NCI-H2227 (cell line): ENCODE results near the gene ABHD4.
"Not testable (repeated sequence)": the region's sequence is repeated elsewhere in the genome, so short reads cannot be mapped to it uniquely, and the experiment has no call there.

ENCODE experiments used
- DNase-seq: peaks from one replicate; lab custom pipeline; 2025; ENCODE audit not compliant: unreplicated experiment; lab: John Stamatoyannopoulos, UW

The ABHD4 gene

GRCh38 chr14:22589096-22589839 is 8.8 kb upstream of the ABHD4 start, which contains the start of gene DAD1:
Gene DAD1, minus strand, starts transcription at chr14:22589224. Its CDS starts 67 bp downstream, at chr14:22589157.
- DNase-seq: peak; percentile 99

DNA sequence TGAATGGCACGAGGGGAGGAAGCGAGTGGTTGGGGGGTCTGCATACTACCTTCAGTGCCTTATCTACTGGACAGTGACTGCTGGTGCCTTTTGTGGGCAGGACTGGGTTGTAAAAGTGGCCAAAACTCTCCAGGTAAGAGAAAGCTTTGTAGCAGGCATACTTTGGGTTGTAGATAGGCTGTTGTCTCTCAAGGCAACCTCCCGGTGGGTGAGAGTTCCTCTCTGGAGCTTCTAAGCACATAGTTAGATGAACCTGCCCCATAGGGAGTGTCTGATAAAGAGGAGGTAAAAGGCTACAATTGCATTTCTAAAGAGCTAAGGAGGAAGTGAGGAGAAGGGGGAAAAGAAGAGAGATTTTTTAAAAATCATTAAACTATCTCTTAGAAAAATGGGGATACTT is 4.9 kb upstream of the ABHD4 start:
- no peak for DNase-seq

- DNase-seq: no peak
These were observed 4.5 kb upstream of the ABHD4 start for GRCh38 chr14:22593601-22594000.

DNA sequence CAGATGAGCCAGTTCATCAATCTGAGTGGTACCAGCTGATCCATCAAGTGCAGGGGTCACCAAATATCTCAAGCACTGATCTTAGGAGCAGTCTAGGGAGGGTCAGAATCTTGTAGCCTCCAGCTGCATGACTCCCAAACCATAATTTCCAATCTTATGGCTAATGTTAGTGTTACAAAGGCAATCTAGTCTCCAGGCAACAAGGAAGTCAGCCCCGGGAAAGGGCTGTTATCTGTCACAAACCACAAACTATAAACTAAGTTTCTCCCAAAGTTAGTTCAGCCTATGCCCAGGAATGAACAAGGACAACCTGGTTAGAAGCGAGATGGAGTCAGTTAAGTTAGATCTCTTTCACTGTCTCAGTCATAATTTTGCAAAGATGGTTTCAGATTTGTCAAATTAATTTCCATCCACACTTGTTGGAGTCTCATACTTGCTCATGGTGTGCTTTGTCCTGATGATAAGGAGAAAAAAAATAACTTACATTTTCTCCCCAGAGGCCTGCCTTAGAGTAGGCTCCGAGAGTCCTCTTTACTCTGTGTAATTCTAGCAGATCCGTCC is 3.9 kb upstream of the ABHD4 start:
- no peak for DNase-seq

- no peak for DNase-seq
These were observed 1.7 kb upstream of the ABHD4 start for GRCh38 chr14:22596354-22596879.

DNA sequence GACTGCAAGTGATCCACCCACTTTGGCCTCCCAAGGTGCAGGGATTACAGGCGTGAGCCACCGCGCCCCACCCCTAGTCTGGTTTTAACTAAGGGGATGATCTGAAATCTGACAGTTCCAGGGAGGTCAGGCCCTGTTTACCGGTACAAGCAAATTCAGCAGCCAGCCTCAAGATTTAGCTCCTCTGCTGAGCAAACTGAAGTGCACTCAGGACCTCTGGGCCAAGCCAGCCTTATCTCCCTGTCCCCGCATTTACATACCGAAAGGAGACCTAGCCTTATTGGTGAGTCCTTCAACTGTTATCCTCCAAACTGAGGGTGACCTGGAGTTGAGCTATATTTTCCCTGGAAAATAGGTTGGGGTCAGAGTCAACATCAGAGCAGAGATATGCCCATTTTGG is 835 bp upstream of the ABHD4 start:
- DNase-seq: no peak

DNA sequence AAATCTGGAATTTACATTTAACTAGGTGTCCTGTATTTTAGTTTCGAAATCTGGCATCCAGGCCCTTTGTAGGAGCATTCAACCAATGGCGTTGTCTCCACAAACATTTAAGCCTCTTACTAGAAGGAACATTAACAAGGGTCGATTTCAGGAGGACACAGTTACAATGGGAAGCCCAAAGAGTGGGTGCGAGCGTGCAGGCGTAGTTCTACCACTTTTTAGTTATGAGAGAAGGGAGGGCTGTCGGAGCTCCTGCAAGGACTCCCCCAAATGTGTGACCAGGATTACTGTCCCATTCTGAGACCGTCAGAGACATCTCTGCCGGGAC is 365 bp upstream of the ABHD4 start:
- DNase-seq: no peak

GRCh38 chr14:22598896-22599244 is 770 bp downstream of the ABHD4 start:
- DNase-seq: peak; percentile 22

DNA sequence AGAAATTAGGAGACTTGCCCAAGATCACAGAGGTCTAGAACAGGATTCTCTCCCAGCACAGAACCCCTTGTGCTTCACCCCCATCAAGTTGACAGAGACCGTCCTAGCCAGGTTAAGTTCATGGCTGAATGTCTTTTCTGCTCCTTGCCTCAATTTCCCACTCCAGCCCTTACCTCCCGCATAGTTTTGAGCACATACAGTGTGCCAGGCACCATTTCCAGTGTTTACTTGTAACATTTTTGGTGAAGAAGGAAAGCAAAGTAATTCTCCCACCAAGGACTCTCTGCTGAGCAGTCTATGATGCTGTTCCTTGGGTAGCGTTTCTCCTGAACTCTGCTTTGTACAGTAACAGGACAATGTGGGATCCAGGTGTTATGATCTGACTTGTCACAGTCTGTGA is 1.2 kb downstream of the ABHD4 start:
- DNase-seq: no peak

DNA sequence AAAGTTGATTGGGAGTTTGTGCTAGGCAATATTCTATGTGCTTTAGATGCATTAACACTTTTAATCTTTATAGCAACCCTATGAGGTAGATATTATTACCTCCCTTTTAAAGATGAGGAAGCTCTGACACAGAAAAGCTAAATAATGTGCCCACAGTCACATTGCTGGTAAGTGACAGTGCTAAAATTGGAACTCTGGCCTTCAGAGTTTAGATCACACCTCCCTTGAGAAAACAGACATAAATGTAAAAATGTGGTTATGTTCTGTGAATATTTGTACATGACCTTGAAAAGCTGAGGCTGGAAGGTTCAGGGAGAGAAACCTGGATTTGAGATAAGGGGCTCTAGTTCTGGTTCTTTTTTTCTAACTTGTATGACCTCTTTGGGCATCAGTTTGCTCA is 1.9 kb downstream of the ABHD4 start:
- no peak for DNase-seq

DNA sequence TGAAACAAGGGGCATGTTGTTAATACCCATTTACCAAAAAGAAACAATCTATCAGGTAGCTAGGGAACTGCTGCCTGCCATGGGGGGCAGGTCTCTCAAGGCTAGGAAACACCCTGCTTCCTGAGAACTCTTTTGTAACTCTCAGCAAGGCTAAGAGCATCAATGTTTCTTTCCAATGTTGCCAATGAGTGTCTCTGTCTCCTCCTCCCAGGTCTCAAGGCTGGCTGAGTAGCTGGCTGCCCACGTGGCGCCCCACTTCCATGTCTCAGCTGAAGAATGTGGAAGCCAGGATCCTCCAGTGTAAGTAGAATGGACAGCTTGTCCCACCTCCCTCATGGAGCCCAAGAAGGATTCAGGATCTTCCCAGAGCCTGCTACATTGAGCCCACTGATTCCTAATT is 3.4 kb downstream of the ABHD4 start:
- DNase-seq: no peak

DNA sequence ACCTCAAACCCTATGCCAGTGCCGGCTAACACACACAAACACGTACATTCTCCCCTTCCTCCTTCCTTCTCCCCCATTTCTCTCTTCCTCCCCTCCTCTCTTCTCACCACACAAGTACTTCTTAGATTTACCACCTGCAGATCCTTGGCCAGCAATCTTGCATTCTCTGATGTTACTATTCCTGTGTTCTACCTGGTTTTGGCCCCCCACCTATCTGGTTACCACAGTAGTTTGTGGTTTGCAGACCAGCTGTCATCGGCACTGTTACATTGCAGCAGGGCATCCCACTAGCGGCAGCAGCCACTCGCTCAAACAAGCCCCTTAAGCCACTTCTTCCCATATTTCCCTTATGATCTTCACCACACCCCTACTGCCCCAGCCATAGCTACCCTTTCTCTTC is 3.9 kb downstream of the ABHD4 start:
- no peak for DNase-seq

DNA sequence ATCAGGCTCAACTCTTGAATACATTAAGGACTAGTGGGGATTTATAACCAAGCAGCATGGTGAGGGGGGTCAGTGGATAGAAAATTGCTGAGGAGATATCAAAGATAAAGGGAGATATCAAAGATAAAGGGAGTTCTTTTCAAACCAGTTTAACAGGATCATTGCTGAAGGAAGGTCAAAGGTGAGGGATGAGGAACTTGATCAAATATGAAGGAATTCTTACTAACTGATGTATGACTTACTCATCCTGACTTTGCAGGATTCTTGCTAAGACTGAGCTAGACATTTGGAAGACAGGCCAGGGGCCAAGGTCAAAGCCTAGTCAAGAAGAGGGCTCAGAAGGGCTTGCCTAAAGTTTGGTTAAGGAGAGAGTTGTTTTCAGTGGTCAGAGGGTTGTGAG is 4.8 kb downstream of the ABHD4 start:
- DNase-seq: no peak

DNA sequence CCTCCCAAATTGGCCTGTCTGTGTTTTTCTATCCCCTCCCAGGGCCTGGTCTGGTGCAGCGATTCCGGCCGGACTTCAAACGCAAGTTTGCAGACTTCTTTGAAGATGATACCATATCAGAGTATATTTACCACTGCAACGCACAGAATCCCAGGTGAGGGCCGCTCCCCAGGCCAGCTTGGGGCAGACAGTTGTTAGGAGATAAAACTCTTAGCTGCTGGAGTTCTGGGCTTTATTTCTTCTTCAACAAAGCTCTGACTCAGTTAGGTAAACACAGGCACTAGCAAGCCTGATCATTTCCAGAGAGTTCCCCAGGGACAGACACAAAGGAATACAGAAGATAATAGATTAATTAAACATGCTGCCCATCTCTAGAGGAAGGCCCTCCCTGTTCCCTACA is 8.3 kb downstream of the ABHD4 start:
- DNase-seq: no peak

- DNase-seq: no peak
These were observed 9.2 kb downstream of the ABHD4 start for GRCh38 chr14:22607291-22607690.

GRCh38 chr14:22610931-22611330 is 12.8 kb downstream of the ABHD4 start:
- no peak for DNase-seq

DNA sequence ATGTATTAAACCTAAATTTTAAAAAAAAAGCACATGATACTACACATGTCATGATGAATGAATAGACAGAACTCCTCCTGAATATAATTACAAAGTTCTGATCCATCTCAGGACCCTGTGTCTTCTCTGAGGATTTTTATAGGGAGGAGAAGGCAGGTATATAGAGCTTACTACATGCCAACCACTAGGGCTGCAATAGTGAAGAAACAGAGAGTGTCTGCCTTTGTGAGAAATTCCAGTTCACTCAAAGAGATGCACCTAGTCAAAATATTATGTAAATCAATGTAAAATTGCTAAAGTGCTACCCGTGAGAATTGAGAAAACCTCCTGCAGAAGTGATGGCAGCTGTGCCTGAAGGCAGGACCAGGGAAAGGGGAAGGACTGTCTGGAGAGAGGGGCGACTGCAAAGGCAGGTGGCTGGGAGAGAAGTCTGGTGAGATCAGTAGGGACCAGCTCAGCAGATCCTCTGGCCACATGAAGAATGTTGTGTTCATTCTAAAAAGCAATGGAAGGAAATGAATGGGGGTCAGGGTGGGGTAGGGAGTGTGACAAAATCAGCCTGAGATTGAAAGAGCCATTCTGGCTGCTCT is 15.1 kb downstream of the ABHD4 start:
- no peak for DNase-seq

GRCh38 chr14:22613736-22614239 is 15.7 kb downstream of the ABHD4 start:
- DNase-seq: no peak

- DNase-seq: no peak
These were observed 16.2 kb downstream of the ABHD4 start for GRCh38 chr14:22614240-22614799.

- not testable (repeated sequence) for DNase-seq
These were observed 17.7 kb downstream of the ABHD4 start for GRCh38 chr14:22615765-22616164.

GRCh38 chr14:22622255-22622654 is 24.2 kb downstream of the ABHD4 start:
- DNase-seq: no peak

DNA sequence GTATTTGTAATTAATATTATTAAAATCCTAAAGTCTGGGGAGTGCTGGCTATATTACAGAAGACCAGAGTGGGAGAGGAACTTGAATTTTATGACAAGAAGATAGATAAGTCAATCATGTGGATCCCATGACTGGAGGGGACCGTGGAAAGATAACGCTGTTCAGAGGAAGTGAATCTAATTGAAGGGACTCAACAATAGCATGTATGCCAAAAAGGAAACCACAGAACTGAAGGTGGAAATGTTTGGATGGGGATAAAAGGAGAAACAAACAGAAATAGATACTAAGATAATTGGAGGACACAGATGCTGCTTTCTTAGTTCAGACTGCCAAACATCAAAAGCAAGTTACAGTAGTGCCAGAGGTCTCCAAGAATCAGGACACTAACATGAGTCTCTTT is 24.9 kb downstream of the ABHD4 start:
- DNase-seq: no peak
